ENCODE data around the gene ZFP92. TPM values are rescaled to one million over a fixed set of nuclear protein-coding genes. Genes with fewer than 3 reads are reported as not detected.

ZFP92 gene
- polyA plus RNA-seq, 1 donor from 2014 or later, result not detected

- Histone ChIP-seq H3K79me2 (replicated peaks; ENCODE audit: insufficient read depth, low read length) (no peaks in the 10 kb centered on the region), H3K9ac (ENCODE audit: low read length) (no peak overlapping the region), H2AFZ (ENCODE audit: low read depth, low read length) (no peak overlapping the region), H3K36me3 (ENCODE audit: insufficient read depth, low read length) (no peaks in the 10 kb centered on the region), H3F3A (ENCODE audit: insufficient read depth, low read length, poor library complexity, severe bottlenecking) (no peaks in the 10 kb centered on the region), H3K4me3 (ENCODE audit: low read length) (no peak overlapping the region), H3K27me3 (ENCODE audit: insufficient read depth, low read depth, low read length) (no peaks in the 10 kb centered on the region), H3K4me2 (ENCODE audit: low read length) (no peak overlapping the region), H3K9me3 (ENCODE audit: low read length) (no peaks in the 10 kb centered on the region), H3K27ac (ENCODE audit: low read length) (no peak overlapping the region), H4K20me1 (ENCODE audit: insufficient read depth) (no peaks in the 10 kb centered on the region), H3K9me2 (ENCODE audit: insufficient read depth, low read length) (no peaks in the 10 kb centered on the region)
- TF ChIP-seq POLR2AphosphoS5 (IDR thresholded peaks at IDR 0.05) (no peak), EZH2 (IDR thresholded peaks at IDR 0.05; ENCODE audit: borderline replicate concordance, insufficient read depth, low read length, poor library complexity, severe bottlenecking) (no peak), TAF1 (IDR thresholded peaks at IDR 0.05; ENCODE audit: low read depth) (no peak), CTCF (IDR thresholded peaks at IDR 0.05; ENCODE audit: poor library complexity, severe bottlenecking) (no peak), EP300 (conservative IDR thresholded peaks at IDR 0.05; ENCODE audit: poor library complexity, severe bottlenecking) (no peak), RAD21 (conservative IDR thresholded peaks at IDR 0.05) (no peak), MXI1 (conservative IDR thresholded peaks at IDR 0.05; ENCODE audit: poor library complexity, severe bottlenecking) (no peak), REST (IDR thresholded peaks at IDR 0.05; ENCODE audit: borderline replicate concordance) (no peak), SMC3 (conservative IDR thresholded peaks at IDR 0.05; ENCODE audit: poor library complexity) (no peak)
Measured at GRCh38 chrX:153408221-153408721, 3.0 kb upstream of the ZFP92 start.

GRCh38 chrX:153408871-153409351, 2.4 kb upstream of the ZFP92 start:
- Histone ChIP-seq H3K27me3 (ENCODE audit: insufficient read depth, low read depth, low read length) (no peaks in the 10 kb centered on the region), H3K9ac (ENCODE audit: low read length) (no peak overlapping the region)

More at GRCh38 chrX:153408871-153409351, 2.4 kb upstream of the ZFP92 start:
- TF ChIP-seq TAF1 (IDR thresholded peaks at IDR 0.05; ENCODE audit: low read depth) (no peak), SMC3 (conservative IDR thresholded peaks at IDR 0.05; ENCODE audit: poor library complexity) (no peak), REST (IDR thresholded peaks at IDR 0.05; ENCODE audit: borderline replicate concordance) (no peak), POLR2AphosphoS5 (IDR thresholded peaks at IDR 0.05) (no peak), MXI1 (conservative IDR thresholded peaks at IDR 0.05; ENCODE audit: poor library complexity, severe bottlenecking) (no peak), CTCF (IDR thresholded peaks at IDR 0.05; ENCODE audit: poor library complexity, severe bottlenecking) (no peak), EP300 (conservative IDR thresholded peaks at IDR 0.05; ENCODE audit: poor library complexity, severe bottlenecking) (no peak), EZH2 (IDR thresholded peaks at IDR 0.05; ENCODE audit: borderline replicate concordance, insufficient read depth, low read length, poor library complexity, severe bottlenecking) (no peak), RAD21 (conservative IDR thresholded peaks at IDR 0.05) (no peak)
- no peaks in the 10 kb centered on the region for H3K9me2 ChIP-seq (ENCODE audit: insufficient read depth, low read length)
- H3K9me3 ChIP-seq (ENCODE audit: low read length), result no peaks in the 10 kb centered on the region
- no peaks in the 10 kb centered on the region for H3K79me2 ChIP-seq (replicated peaks; ENCODE audit: insufficient read depth, low read length)
- no peak overlapping the region for H3K4me3 ChIP-seq (ENCODE audit: low read length)
- no peak overlapping the region for H3K4me2 ChIP-seq (ENCODE audit: low read length)
- no peaks in the 10 kb centered on the region for H3K36me3 ChIP-seq (ENCODE audit: insufficient read depth, low read length)
- no peak overlapping the region for H2AFZ ChIP-seq (ENCODE audit: low read depth, low read length)
- no peaks in the 10 kb centered on the region for H3F3A ChIP-seq (ENCODE audit: insufficient read depth, low read length, poor library complexity, severe bottlenecking)
- H3K27ac ChIP-seq (ENCODE audit: low read length), result no peak overlapping the region
- no peaks in the 10 kb centered on the region for H4K20me1 ChIP-seq (ENCODE audit: insufficient read depth)

All from neural cell (in vitro differentiated cells).